HG03097 (cell line): ENCODE measurements around the gene PLB1.
A peak's percentile ranks its signal among the peaks of the same experiment; 100 is the strongest.

Experiments
- ATAC-seq: cut with Tn5 transposase; IDR thresholded peaks from one replicate; pipeline ENCODE4 v1.9.1; 2021; ENCODE audit not compliant: unreplicated experiment, low FRiP score

PLB1 gene

DNA sequence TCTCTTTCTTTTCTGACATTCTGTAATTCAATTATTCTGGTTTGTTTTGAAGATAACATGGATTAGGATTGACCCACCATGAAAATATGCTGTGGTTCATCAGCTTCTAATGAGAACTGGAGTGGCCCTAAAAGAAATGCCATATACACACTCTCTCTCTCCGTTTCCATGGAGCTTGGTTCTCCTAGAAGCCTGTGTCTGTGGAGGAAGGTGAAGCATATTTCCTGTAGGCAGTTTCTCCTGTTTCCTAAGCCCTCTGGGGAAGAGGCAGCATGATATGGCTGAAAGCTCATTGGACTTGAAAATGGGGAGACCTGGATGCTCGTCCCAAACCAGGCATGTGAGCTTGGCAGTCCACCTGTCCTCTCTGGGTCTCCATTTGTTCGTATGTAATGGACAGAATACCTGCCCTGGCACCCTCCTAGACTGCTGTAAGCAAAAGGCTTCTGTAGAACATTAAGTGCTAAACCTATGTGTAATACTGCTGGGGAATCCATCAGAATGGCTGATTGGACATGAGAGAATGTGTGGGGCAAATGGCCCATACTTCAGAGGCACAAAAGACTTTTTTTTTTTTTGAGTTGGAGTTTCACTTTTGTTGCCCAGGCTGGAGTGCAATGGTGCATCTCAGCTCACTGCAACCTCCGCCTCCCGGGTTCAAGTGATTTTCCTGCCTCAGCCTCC lies 180.4 kb downstream of the PLB1 start:
- ATAC-seq: no peak

DNA sequence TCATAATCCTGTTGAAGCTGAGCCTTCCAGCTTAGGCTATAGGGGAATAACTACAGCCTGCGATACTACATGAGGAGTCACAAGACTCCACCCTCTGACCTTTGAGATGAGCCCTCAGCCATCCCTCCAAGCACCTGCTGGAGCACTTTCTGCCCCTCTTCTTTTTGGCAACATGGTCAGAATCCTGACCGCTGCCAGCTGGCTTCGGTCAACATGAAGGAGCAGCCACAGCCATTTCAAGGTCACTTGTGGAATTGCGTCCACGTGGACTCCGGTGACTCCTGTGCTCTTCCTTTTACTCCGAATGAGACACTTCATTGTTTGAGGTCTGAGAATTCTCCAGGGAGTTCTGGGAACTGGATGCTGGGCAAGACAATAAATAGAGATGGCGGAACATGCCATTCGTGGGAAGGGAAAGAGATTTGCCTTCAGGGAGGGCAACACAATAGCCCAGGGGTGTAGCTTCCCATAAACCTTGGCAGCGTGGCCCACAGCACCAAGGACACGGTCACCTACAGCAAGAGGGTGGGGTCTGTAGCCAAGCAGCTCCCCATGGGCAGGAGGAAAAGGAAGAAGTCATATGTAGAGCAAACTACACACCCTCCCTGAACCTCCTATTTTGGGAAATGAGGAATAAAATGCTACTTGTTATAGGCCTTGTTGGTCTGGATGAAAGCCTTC lies 182.5 kb downstream of the PLB1 start:
- ATAC-seq: no peak

DNA sequence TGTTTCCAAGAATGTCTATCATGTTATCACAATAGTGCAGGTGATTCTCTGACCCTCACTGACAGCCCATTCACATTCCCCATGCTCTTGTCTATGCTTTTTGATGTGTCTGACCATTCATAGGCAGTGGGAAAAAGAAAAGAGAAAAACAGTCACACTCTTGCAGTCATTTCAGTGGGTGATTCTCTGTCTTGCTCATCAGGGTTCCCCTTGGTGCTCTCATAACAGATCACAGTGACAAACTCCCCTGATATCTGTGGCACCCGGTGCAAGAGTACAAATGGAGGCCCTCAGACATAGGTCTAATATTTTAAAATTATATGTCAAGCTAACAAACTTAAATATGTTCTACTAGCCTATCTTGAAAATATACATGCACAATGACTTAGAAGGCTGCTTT lies 183.1 kb downstream of the PLB1 start:
- ATAC-seq: no peak

DNA sequence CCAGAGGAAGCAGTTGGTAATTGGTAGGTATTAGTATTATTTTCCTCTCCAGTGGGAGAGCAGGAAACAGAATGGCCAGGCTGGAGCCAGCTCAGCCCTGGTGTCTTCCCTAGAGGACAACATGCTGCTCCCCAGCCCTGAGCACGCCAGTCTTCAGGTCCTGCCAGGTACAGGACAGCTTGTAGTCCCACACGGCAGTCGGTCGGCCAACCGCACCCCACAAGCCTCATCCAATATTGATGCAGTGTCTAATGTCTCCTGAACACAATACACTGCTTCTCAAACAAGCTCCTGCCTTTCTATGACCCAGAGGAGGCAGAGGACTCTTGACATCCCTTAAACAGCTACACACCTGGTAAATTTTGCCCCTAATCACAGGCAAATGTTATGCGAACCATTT lies 184.8 kb downstream of the PLB1 start:
- ATAC-seq: no peak

GRCh38 chr2:28681158-28681571 lies 185.3 kb downstream of the PLB1 start:
- ATAC-seq: peak; percentile 91

DNA sequence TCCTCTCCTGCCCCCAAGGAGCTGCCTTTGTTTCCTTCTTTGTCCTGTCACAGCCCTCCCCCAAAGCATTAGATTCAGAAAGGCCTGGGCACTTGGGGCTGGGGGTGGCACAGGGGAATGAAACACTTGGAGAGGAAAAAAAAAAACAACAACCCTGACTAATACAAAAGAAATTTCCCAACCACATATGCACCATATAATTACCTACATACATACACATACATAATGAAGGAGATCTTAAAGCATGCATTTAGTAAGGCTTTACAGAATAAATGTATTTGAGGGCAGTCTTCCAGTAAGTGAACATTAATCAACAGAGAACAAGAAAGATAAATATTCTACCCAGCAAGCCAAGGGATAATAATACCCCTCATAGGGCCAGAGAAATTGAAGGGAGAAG lies 185.7 kb downstream of the PLB1 start:
- no peak for ATAC-seq

- ATAC-seq: no peak
Measured at GRCh38 chr2:28683100-28683706, 187.3 kb downstream of the PLB1 start.

DNA sequence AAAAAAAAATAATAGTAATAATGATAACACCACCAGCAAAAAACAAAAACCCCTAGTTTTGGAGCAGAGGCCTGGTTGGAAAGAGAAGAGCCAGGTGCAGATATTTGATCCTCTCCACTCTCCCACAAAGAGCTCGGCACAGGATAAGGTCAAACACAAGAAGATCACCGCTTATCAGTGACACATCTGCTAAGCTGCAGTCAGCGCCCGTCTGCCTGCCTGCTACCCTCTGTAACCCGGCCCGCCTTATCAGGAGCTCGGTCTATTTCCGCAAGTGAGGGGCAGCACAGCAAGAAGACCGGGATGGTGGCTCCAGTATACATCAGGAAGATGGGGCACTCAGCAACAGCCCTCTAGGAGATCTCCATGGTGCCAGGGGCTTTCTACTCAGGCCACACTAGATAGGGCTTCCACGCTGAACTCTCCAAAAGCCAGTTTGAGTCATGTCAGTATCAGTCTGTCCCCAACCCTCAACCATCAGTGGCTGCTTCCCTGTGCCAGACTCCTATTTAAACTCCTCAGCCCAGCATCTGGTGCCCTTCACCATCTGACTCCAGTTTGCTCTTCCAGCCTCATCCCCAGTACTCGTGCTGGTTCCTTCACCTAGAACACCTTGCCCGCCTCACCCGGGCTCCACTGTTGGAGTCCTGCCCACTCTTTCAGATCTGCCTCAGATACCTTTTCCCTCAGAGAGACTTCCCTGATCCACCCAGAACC lies 188.4 kb downstream of the PLB1 start:
- no peak for ATAC-seq

DNA sequence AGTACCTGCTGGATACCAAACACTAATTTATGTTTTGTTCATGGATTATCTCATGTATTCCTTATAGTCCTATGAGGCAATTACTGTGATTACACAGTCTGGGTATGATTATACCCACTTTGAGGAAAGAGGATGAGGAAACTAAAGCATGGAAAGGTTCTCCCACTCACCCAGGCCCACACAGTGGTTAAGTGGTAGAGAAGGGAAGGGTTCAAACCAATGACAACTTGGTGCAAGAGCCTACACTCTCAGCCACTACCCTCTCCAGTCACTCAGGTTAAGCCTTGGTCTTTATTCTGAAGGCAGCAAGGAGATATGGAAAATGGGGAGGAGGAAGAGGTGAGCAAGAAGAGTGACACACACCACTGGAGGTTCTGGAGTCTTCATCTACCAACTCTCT lies 191.3 kb downstream of the PLB1 start:
- ATAC-seq: no peak

GRCh38 chr2:28687640-28688385 lies 192.0 kb downstream of the PLB1 start:
- no peak for ATAC-seq

GRCh38 chr2:28688818-28689217 lies 193.0 kb downstream of the PLB1 start:
- ATAC-seq: no peak

DNA sequence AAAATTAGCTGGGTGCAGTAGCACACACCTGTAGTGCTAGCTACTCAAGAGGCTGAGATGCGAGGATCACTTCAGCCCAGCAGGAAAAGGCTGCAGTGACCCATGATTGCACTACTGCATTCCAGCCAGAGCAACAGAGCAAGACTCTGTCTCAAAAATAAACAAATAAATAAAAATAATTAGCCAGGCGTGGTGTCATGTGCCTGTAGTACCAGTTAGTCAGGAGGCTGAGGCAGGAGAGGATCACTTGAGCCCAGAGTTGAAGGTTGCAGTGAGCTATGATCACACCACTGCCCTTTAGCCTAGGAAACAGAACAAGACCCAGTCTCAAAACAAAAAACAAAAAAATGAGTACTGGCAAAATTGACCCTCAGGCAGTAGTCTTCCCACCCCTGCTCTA lies 193.9 kb downstream of the PLB1 start:
- no peak for ATAC-seq

DNA sequence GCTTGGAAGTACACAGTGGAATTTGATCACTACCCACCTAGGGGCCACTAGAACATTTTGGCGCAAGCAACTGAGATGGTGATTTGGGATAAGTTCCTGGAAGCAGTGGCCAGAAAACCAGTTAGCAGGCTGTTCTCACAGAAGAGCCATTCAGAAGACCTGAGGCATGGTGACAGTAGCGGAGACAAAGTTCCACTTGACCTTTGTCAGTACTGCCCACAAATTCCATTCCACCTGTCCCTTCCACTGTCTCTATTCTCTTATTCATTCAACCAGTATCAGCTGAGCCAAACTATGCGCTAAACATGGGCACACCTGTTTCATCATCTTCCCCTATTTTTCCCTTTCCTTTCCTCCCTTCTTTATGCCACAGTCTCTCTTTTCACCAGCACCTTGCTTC lies 196.6 kb downstream of the PLB1 start:
- ATAC-seq: no peak

DNA sequence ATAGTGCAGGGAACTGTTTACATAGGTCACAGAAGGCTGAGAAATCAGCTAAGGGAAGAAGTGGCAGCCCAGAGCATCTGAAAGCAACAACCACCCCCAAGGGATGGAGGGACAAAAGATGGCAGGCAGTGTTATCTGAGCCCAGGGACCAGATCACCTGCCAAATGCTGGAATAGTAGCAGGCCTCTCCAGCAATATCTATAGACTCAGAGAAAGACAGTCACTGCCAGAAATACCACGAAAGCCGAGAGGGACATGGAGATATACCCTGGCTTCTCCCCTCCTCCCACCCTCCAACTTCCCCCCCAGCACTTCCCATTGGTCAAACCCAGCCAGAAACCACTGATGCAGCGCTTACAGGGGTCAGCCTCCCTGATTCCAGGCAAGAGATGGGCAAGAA lies 197.4 kb downstream of the PLB1 start:
- ATAC-seq: no peak
